Hepatocyte (in vitro differentiated cells): Measurements from ENCODE around the gene PTPRZ1. TPM values are rescaled to one million over a fixed set of nuclear protein-coding genes. Genes with fewer than 3 reads are reported as not detected.

Source experiments
- DNase-seq: peaks from one replicate; pipeline ENCODE4 v3.0.0-alpha.2; 2016; ENCODE audit warnings: low spot score
- H2AFZ ChIP-seq: fragments of 200-600 bp; sonication (generic); 2 replicates; pipeline ENCODE4 v1.6.0; 2016; ENCODE audit warnings: antibody characterized with exemption, mild to moderate bottlenecking
- H3K27ac ChIP-seq: fragments of 200-600 bp; sonication (generic); 2 replicates; pipeline ENCODE4 v1.5.1; 2016; ENCODE audit warnings: mild to moderate bottlenecking
- H3K27me3 ChIP-seq: fragments of 200-600 bp; sonication (generic); 2 replicates; pipeline ENCODE4 v1.6.1; 2016
- H3K36me3 ChIP-seq: fragments of 200-600 bp; sonication (generic); replicated peaks from 2 replicates; pipeline ENCODE4 v1.5.1; 2016; ENCODE audit warnings: low read depth; ENCODE audit not compliant: insufficient read depth
- H3K4me1 ChIP-seq: fragments of 200-600 bp; sonication (generic); 2 replicates; pipeline ENCODE4 v1.5.1; 2016; ENCODE audit warnings: mild to moderate bottlenecking, moderate library complexity; ENCODE audit not compliant: insufficient read depth
- H3K4me2 ChIP-seq: fragments of 200-600 bp; sonication (generic); 2 replicates; pipeline ENCODE4 v1.6.0; 2016
- H3K4me3 ChIP-seq: fragments of 200-600 bp; sonication (generic); 2 replicates; pipeline ENCODE4 v1.5.1; 2016; ENCODE audit warnings: mild to moderate bottlenecking
- H3K79me2 ChIP-seq: fragments of 200-600 bp; sonication (generic); 2 replicates; pipeline ENCODE4 v1.6.0; 2017; ENCODE audit warnings: mild to moderate bottlenecking
- H3K9me2 ChIP-seq: fragments of 200-600 bp; sonication (generic); replicated peaks from 2 replicates; pipeline ENCODE4 v1.6.0; 2017; ENCODE audit warnings: mild to moderate bottlenecking; ENCODE audit not compliant: insufficient read depth
- H3K9me3 ChIP-seq: fragments of 200-600 bp; sonication (generic); 2 replicates; pipeline ENCODE4 v1.5.1; 2016; ENCODE audit warnings: low read depth, mild to moderate bottlenecking
- H4K20me1 ChIP-seq: fragments of 200-600 bp; sonication (generic); 2 replicates; pipeline ENCODE4 v1.6.0; 2016; ENCODE audit warnings: mild to moderate bottlenecking; ENCODE audit not compliant: insufficient read depth, poor library complexity, severe bottlenecking
- EZH2 ChIP-seq: fragments of 200-600 bp; sonication (generic); IDR thresholded peaks from 2 replicates; pipeline ENCODE4 v1.6.1; 2016; ENCODE audit warnings: antibody characterized with exemption, mild to moderate bottlenecking, borderline replicate concordance
- EZH2phosphoT487 ChIP-seq: fragments of 200-600 bp; sonication (generic); IDR thresholded peaks from one replicate; pipeline ENCODE4 v1.6.1; 2018; ENCODE audit warnings: antibody characterized with exemption, mild to moderate bottlenecking, low read depth, moderate library complexity; ENCODE audit not compliant: unreplicated experiment, severe bottlenecking
- WGBS: methylation state at CpG from one replicate; pipeline ENCODE4 v1.1.6; 2016; ENCODE audit warnings: low lambda C conversion rate; ENCODE audit errors: missing lambda C conversion rate; 5-methylcytosine and 5-hydroxymethylcytosine counted together
- polyA plus RNA-seq: library from polyadenylated mRNA; unstranded; fragments of >200 nt; fragmentation: Nextera tagmentation; extraction: Ambion mirVana; gene quantifications from 2 replicates; pipeline ENCODE4 v1.2.1, GENCODE V29; 2016
- total RNA-seq: library from RNA; depleted of rRNA; stranded (reverse); fragments of >200 nt; gene quantifications from 2 replicates; pipeline ENCODE4 v1.2.3, GENCODE V29; 2014
- TF ChIP-seq, protein P1 (sequence below): fragments of 200-600 bp; sonication (generic); IDR thresholded peaks from 2 replicates; pipeline ENCODE4 v1.5.1; 2016; ENCODE audit warnings: antibody characterized with exemption, mild to moderate bottlenecking; ENCODE audit not compliant: poor library complexity

PTPRZ1 gene
- total and polyA plus RNA-seq, 2 experiments from 2014 or later: 0.41 to 5.0 TPM

DNA sequence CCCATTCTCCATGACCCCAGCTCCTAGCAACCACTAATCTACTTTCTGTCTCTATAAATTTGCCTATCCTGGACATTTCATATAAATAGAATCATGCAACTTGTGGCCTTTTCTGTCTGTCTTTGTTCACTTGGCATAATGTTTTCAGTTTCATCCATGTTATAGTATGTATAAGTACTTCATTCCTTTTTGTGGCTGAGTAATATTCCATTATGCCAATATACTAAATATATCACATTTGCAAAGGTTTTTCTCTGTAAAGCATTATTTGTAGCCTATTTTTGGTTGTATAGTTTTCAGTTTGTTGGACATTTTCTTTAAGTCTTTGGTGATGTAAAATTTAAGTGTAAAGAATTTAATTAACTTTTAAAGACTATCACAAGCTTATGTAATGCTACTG is 2.2 kb downstream of the PTPRZ1 start:
- H2AFZ ChIP-seq: no peak overlapping the region
- H3K79me2 ChIP-seq: no peaks in the 10 kb centered on the region
- peaks cover 61% of the 10 kb centered on the region for H3K27me3 ChIP-seq
- no peak overlapping the region for H3K4me3 ChIP-seq
- H3K9me2 ChIP-seq: no peaks in the 10 kb centered on the region
- no peaks in the 10 kb centered on the region for H3K4me1 ChIP-seq
- TF ChIP-seq, protein P1, sequence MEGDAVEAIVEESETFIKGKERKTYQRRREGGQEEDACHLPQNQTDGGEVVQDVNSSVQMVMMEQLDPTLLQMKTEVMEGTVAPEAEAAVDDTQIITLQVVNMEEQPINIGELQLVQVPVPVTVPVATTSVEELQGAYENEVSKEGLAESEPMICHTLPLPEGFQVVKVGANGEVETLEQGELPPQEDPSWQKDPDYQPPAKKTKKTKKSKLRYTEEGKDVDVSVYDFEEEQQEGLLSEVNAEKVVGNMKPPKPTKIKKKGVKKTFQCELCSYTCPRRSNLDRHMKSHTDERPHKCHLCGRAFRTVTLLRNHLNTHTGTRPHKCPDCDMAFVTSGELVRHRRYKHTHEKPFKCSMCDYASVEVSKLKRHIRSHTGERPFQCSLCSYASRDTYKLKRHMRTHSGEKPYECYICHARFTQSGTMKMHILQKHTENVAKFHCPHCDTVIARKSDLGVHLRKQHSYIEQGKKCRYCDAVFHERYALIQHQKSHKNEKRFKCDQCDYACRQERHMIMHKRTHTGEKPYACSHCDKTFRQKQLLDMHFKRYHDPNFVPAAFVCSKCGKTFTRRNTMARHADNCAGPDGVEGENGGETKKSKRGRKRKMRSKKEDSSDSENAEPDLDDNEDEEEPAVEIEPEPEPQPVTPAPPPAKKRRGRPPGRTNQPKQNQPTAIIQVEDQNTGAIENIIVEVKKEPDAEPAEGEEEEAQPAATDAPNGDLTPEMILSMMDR: no peak
- TF ChIP-seq EZH2 (no peak), EZH2phosphoT487 (no peak)
- no peak overlapping the region for H3K4me2 ChIP-seq
- no peak overlapping the region for H3K27ac ChIP-seq
- no peaks in the 10 kb centered on the region for H4K20me1 ChIP-seq
- H3K9me3 ChIP-seq: no peaks in the 10 kb centered on the region
- no peak for DNase-seq
- no peaks in the 10 kb centered on the region for H3K36me3 ChIP-seq

DNA sequence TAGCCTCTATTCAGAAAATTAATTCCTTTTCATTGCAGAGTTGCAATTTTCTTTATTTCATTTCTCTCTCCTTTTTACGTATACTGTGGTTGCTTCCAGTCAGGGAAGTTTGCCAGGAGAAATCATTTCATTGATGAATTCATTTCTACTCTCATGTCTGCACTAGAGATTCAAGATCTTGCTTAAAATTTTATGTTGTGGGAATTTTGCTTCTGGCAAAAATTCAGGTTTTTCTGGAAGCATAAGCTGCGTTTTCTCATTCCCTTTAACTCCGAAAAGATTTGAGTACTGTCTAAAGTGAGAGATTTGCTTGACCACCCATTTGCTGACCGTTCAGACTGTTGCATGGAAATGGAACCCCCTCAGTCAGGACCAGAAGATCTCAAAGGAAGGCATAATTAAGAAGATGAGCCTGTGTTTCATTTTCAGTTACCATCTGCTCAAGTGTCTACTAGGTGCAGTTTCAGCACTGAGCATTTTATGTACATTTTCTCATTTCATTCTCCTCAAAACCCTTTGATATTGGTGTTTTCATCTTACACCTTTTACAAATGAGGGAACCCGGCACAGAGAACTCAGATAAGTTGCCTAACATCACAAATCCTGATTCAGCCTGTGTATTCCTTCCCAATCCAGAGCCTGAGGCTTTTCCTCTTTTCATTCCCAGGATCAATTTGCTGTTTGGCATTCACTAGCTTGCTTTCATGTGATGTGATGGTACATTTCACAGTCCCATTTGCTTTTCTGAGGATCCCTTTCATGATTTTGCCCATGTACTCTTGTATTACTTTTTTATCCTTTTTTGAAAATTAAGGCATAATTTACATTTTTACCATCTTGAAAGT is 3.9 kb downstream of the PTPRZ1 start:
- peaks cover 46% of the 10 kb centered on the region for H3K27me3 ChIP-seq
- H3K9me3 ChIP-seq: no peaks in the 10 kb centered on the region
- H3K4me3 ChIP-seq: no peak overlapping the region
- no peak overlapping the region for H3K27ac ChIP-seq
- no peak for DNase-seq
- no peaks in the 10 kb centered on the region for H3K9me2 ChIP-seq
- no peaks in the 10 kb centered on the region for H3K79me2 ChIP-seq
- H3K4me2 ChIP-seq: no peak overlapping the region
- no peak overlapping the region for H2AFZ ChIP-seq
- no peaks in the 10 kb centered on the region for H3K36me3 ChIP-seq
- TF ChIP-seq EZH2phosphoT487: no peak
- TF ChIP-seq, protein P1: no peak
- TF ChIP-seq EZH2: no peak
- no peaks in the 10 kb centered on the region for H4K20me1 ChIP-seq
- no peaks in the 10 kb centered on the region for H3K4me1 ChIP-seq
- 77% methylated on average over 5 of the region's 5 CpGs for whole genome bisulfite sequencing

DNA sequence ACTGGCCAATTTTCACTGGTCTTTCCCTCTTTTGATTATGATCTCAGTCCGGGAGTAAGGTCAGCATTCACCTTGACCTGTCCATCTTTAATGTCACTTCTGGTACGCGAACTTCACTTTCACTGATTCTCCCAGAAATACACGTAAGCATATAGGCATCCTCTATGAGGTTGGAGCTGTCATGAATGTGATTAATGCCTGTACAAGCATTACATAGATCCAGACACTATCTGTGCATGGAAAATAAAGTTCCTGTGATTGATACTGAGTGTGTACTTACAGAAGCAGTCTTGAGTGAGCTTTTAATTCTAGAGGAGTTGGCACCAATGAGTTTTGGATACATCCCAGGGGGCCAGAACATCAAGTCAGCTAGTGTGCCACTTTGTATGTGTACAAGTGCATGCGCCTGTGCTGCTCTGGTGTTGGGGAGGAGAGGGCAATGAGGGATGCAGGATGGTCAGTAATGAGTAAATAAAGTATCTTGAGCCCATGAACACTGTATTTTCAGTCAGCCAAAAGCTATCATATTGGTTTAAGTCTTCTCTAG is 6.0 kb downstream of the PTPRZ1 start:
- TF ChIP-seq EZH2phosphoT487 (no peak), EZH2 (no peak)
- TF ChIP-seq, protein P1: no peak

More for the DNA sequence above, 6.0 kb downstream of the PTPRZ1 start:
- Histone ChIP-seq H3K27ac (no peak overlapping the region), H3K36me3 (no peaks in the 10 kb centered on the region), H4K20me1 (no peaks in the 10 kb centered on the region), H3K4me1 (no peaks in the 10 kb centered on the region), H3K9me2 (no peaks in the 10 kb centered on the region), H3K4me2 (no peak overlapping the region), H3K9me3 (no peaks in the 10 kb centered on the region), H3K4me3 (no peak overlapping the region), H3K79me2 (no peaks in the 10 kb centered on the region), H2AFZ (no peak overlapping the region), H3K27me3 (peaks cover 35% of the 10 kb centered on the region)
- no peak for DNase-seq
- 87% methylated on average over 5 of the region's 5 CpGs for WGBS
